ENCODE measurements around the gene PPP1R14C. TPM values are rescaled to one million over a fixed set of nuclear protein-coding genes. Genes with fewer than 3 reads are reported as not detected.
A peak's percentile ranks its signal among the peaks of the same experiment; 100 is the strongest.

Gene PPP1R14C
- total and polyA plus RNA-seq, 2 donors (not counting 1 experiment from before 2014, with no cell fraction given): 0.17 TPM; not detected in 1

DNA sequence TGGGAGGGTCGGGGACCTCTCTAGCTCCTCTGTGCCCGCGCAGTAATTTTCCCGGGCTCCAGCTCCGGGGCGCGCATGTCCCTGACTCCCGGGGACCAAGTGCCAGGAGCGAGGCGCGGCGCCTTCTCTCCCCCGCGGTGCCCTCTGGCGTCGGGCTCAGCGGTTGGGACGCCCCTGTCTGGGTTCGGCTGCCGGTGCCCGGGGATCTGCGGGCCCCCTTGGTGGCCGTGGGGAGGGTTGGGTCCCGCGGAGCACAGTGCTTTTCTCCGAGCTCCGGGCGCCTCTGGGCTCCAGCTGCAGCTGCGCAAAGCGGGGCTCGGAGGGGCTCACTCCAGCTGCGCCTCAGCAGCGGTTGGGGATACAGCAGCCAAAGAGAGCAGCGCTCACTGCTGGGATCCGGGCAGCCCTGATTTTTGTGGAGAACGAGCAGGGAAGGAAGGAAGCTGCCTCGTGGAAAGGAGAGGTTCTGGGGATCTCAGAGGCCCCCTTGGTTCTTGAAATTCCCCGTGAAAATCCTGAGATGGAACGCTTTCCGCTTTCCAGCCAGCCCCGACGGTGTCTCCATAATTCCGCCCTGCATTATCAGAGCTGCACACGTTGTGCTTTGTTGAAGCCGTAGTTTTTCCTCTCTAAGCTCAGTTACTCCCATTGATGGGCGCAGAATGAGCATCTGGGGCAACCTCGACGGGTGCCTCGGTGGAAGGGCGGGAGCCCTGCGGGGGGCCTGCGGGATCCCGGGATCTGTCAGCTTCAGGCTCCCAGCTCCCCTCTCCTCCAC lies 861 bp downstream of the PPP1R14C start:
- no peaks in the 10 kb centered on the region for H3K79me2 ChIP-seq (ENCODE audit: control insufficient read depth, insufficient read depth, low read length)
- TF ChIP-seq, protein P1, sequence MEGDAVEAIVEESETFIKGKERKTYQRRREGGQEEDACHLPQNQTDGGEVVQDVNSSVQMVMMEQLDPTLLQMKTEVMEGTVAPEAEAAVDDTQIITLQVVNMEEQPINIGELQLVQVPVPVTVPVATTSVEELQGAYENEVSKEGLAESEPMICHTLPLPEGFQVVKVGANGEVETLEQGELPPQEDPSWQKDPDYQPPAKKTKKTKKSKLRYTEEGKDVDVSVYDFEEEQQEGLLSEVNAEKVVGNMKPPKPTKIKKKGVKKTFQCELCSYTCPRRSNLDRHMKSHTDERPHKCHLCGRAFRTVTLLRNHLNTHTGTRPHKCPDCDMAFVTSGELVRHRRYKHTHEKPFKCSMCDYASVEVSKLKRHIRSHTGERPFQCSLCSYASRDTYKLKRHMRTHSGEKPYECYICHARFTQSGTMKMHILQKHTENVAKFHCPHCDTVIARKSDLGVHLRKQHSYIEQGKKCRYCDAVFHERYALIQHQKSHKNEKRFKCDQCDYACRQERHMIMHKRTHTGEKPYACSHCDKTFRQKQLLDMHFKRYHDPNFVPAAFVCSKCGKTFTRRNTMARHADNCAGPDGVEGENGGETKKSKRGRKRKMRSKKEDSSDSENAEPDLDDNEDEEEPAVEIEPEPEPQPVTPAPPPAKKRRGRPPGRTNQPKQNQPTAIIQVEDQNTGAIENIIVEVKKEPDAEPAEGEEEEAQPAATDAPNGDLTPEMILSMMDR (conservative IDR thresholded peaks at IDR 0.05 in 1 of 2, IDR thresholded peaks at IDR 0.05 in 1 of 2; ENCODE audit: low read depth in 1 of 2, low read length in 2 of 2): no peak
- TF ChIP-seq EZH2 (IDR thresholded peaks at IDR 0.05; ENCODE audit: low read length, missing control alignments): peak; percentile 76
- H2AFZ ChIP-seq (ENCODE audit: low read length): no peak overlapping the region
- no peak overlapping the region for H3K4me2 ChIP-seq (ENCODE audit: extremely low read depth, insufficient read depth, low read length)
- peaks cover 18% of the 10 kb centered on the region for H3K27me3 ChIP-seq (ENCODE audit: control insufficient read depth, insufficient read depth, low read length)
- H4K20me1 ChIP-seq (ENCODE audit: control insufficient read depth, extremely low read depth, insufficient read depth, low read length): no peaks in the 10 kb centered on the region
- no peaks in the 10 kb centered on the region for H3K36me3 ChIP-seq (ENCODE audit: control insufficient read depth, insufficient read depth, low read length)
- no peak overlapping the region for H3K9ac ChIP-seq (ENCODE audit: insufficient read depth, low read length)
- no peak overlapping the region for H3K27ac ChIP-seq (ENCODE audit: insufficient read depth, low read length)
- DNase-seq (ENCODE audit: low read depth in 2 of 2): no peak
- H3K9me3 ChIP-seq (ENCODE audit: control insufficient read depth, insufficient read depth, low read depth, low read length): no peaks in the 10 kb centered on the region
- no peaks in the 10 kb centered on the region for H3K4me1 ChIP-seq (ENCODE audit: control insufficient read depth, extremely low read depth, insufficient read depth, low read length)
- H3K4me3 ChIP-seq (replicated peaks in 1 of 4; ENCODE audit: control extremely low read depth in 1 of 4, insufficient read depth in 1 of 4, low read depth in 3 of 4, low read length in 4 of 4): no peak overlapping the region

DNA sequence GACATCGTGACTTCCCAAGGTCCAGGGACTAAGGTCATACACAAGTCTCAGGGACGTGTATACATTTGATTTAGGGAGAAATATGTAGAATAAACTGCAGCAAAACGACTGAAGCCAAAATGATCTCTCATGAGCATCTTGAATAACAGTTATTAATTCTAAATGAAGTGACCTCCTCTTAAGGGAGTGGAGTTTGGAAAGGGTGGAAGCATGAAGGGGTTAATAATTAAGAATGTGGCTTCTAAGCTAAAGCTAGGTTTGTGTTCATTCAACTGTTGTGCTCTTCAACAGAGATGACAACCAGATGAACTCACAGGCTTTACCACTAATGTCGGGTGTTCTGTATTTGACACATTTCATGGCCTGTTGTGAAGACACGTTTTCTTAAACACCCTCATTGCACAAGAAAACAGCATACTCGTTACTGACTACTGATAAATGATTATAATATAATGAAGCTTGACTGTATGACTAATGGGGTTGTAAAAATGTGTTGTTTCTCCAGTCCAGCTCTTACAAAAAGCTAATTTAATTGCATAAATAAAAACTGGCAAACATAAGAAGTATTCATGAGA lies 1.5 kb downstream of the PPP1R14C start:
- DNase-seq (ENCODE audit: low read depth in 2 of 2): peak in 1 of 2 donors; percentile 7
- Histone ChIP-seq H3K4me2 (ENCODE audit: extremely low read depth, insufficient read depth, low read length) (no peak overlapping the region), H3K27ac (ENCODE audit: insufficient read depth, low read length) (no peak overlapping the region), H3K36me3 (ENCODE audit: control insufficient read depth, insufficient read depth, low read length) (no peaks in the 10 kb centered on the region), H3K9me3 (ENCODE audit: control insufficient read depth, insufficient read depth, low read depth, low read length) (no peaks in the 10 kb centered on the region), H4K20me1 (ENCODE audit: control insufficient read depth, extremely low read depth, insufficient read depth, low read length) (no peaks in the 10 kb centered on the region), H3K27me3 (ENCODE audit: control insufficient read depth, insufficient read depth, low read length) (peaks cover 18% of the 10 kb centered on the region), H3K4me3 (replicated peaks in 1 of 4; ENCODE audit: control extremely low read depth in 1 of 4, insufficient read depth in 1 of 4, low read depth in 3 of 4, low read length in 4 of 4) (no peak overlapping the region), H3K9ac (ENCODE audit: insufficient read depth, low read length) (no peak overlapping the region), H2AFZ (ENCODE audit: low read length) (no peak overlapping the region), H3K4me1 (ENCODE audit: control insufficient read depth, extremely low read depth, insufficient read depth, low read length) (no peaks in the 10 kb centered on the region), H3K79me2 (ENCODE audit: control insufficient read depth, insufficient read depth, low read length) (no peaks in the 10 kb centered on the region)
- TF ChIP-seq EZH2 (IDR thresholded peaks at IDR 0.05; ENCODE audit: low read length, missing control alignments): no peak
- TF ChIP-seq, protein P1 (conservative IDR thresholded peaks at IDR 0.05 in 1 of 2, IDR thresholded peaks at IDR 0.05 in 1 of 2; ENCODE audit: low read depth in 1 of 2, low read length in 2 of 2): no peak

DNA sequence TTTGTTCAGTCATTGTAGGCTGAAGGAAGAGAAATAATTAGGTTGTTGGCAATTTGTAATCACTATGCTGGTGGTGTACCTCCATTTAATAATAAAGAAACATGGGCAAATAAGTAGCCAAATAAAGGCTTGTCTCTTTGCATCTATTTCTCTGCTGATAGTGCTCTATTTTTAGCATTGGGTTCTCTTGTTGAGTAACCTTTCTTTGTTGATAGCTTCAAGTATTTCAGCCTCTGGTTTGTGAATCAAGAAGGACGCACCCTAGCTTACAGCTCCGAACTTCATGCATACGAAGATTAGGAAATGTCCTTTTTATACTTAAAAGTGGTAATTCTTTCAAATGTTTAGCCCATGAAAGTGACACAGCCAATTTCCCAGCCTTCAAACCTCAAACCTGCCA lies 2.6 kb downstream of the PPP1R14C start:
- Histone ChIP-seq H3K27me3 (ENCODE audit: control insufficient read depth, insufficient read depth, low read length) (peaks cover 19% of the 10 kb centered on the region), H3K9ac (ENCODE audit: insufficient read depth, low read length) (no peak overlapping the region)

More for the DNA sequence above, 2.6 kb downstream of the PPP1R14C start:
- no peak overlapping the region for H2AFZ ChIP-seq (ENCODE audit: low read length)
- no peaks in the 10 kb centered on the region for H3K9me3 ChIP-seq (ENCODE audit: control insufficient read depth, insufficient read depth, low read depth, low read length)
- no peak overlapping the region for H3K27ac ChIP-seq (ENCODE audit: insufficient read depth, low read length)
- no peaks in the 10 kb centered on the region for H3K79me2 ChIP-seq (ENCODE audit: control insufficient read depth, insufficient read depth, low read length)
- DNase-seq (ENCODE audit: low read depth in 2 of 2): no peak
- no peaks in the 10 kb centered on the region for H3K36me3 ChIP-seq (ENCODE audit: control insufficient read depth, insufficient read depth, low read length)
- no peaks in the 10 kb centered on the region for H4K20me1 ChIP-seq (ENCODE audit: control insufficient read depth, extremely low read depth, insufficient read depth, low read length)
- TF ChIP-seq, protein P1 (conservative IDR thresholded peaks at IDR 0.05 in 1 of 2, IDR thresholded peaks at IDR 0.05 in 1 of 2; ENCODE audit: low read depth in 1 of 2, low read length in 2 of 2): no peak
- TF ChIP-seq EZH2 (IDR thresholded peaks at IDR 0.05; ENCODE audit: low read length, missing control alignments): no peak
- no peak overlapping the region for H3K4me2 ChIP-seq (ENCODE audit: extremely low read depth, insufficient read depth, low read length)
- H3K4me3 ChIP-seq (replicated peaks in 1 of 4; ENCODE audit: control extremely low read depth in 1 of 4, insufficient read depth in 1 of 4, low read depth in 3 of 4, low read length in 4 of 4): no peak overlapping the region
- H3K4me1 ChIP-seq (ENCODE audit: control insufficient read depth, extremely low read depth, insufficient read depth, low read length): no peaks in the 10 kb centered on the region

Data from fibroblast of lung (primary cell).